PC-9 (cell line): ENCODE results near the gene ATP5PD. TPM values are rescaled to one million over a fixed set of nuclear protein-coding genes. Genes with fewer than 3 reads are reported as not detected.
A peak's percentile ranks its signal among the peaks of the same experiment; 100 is the strongest.

Source experiments
- Bru-seq: library from RNA; stranded (reverse); fragments of 400-500 nt; gene quantifications from one replicate; lab custom pipeline; 2021; lab: Mats Ljungman, UMichigan
- BruChase-seq, 2 experiments: library from RNA; stranded (reverse); fragments of 400-500 nt; gene quantifications; one replicate each; lab custom pipeline; 2021; lab: Mats Ljungman, UMichigan
- BruUV-seq: library from RNA; stranded (reverse); fragments of 400-500 nt; replicated peaks from 2 replicates; lab custom pipeline; 2021; lab: Mats Ljungman, UMichigan
- CTCF ChIA-PET: fragments of 300-600 bp; sonication (Branson Sonifier 250); formaldehyde crosslinking; loops from one replicate; lab custom pipeline; 2022; ENCODE audit warnings: antibody characterized with exemption; lab: Charles Lee
- POLR2A ChIA-PET: fragments of 300-600 bp; sonication (Branson Sonifier 250); formaldehyde crosslinking; loops from one replicate; lab custom pipeline; 2022; ENCODE audit warnings: antibody characterized with exemption; ENCODE audit not compliant: unreplicated experiment; lab: Charles Lee
- DNase-seq, 2 experiments: peaks; one replicate each; pipeline versions ENCODE4 v3.0.0 to v3.0.0-alpha.2; 2015 to 2022; ENCODE audit warnings: mixed read lengths in 1 of 2
- H2AFZ ChIP-seq: fragments of 200-600 bp; sonication (generic); 2 replicates; pipeline ENCODE4 v1.8.1; 2017; ENCODE audit warnings: antibody characterized with exemption
- H3F3A ChIP-seq: fragments of 200-600 bp; sonication (generic); 2 replicates; pipeline ENCODE4 v1.8.1; 2017; ENCODE audit warnings: antibody characterized with exemption, mild to moderate bottlenecking, low read depth; ENCODE audit not compliant: insufficient read depth
- H3K27ac ChIP-seq: fragments of 200-600 bp; sonication (generic); 2 replicates; pipeline ENCODE4 v1.6.1; 2016; ENCODE audit warnings: mixed run types
- H3K27me3 ChIP-seq: fragments of 200-600 bp; sonication (generic); 2 replicates; pipeline ENCODE4 v1.6.1; 2016; ENCODE audit warnings: low read depth, mixed run types; ENCODE audit not compliant: insufficient read depth
- H3K36me3 ChIP-seq: fragments of 200-600 bp; sonication (generic); 2 replicates; pipeline ENCODE4 v1.6.1; 2016; ENCODE audit warnings: low read depth, mixed run types
- H3K4me1 ChIP-seq: fragments of 200-600 bp; sonication (generic); replicated peaks from 2 replicates; pipeline ENCODE4 v1.6.1; 2016; ENCODE audit warnings: mixed run types; ENCODE audit not compliant: insufficient read depth
- H3K4me2 ChIP-seq: fragments of 200-600 bp; sonication (generic); 2 replicates; pipeline ENCODE4 v1.6.1; 2017; ENCODE audit warnings: mixed run types
- H3K4me3 ChIP-seq: fragments of 200-600 bp; sonication (generic); 2 replicates; pipeline ENCODE4 v1.6.1; 2016; ENCODE audit warnings: mixed run types
- H3K79me2 ChIP-seq: fragments of 200-600 bp; sonication (generic); 2 replicates; pipeline ENCODE4 v1.6.1; 2017; ENCODE audit warnings: low read depth, mixed run types
- H3K9me2 ChIP-seq: fragments of 200-600 bp; sonication (generic); 2 replicates; pipeline ENCODE4 v1.8.1; 2017; ENCODE audit warnings: mild to moderate bottlenecking; ENCODE audit not compliant: insufficient read depth
- H3K9me3 ChIP-seq: fragments of 200-600 bp; sonication (generic); 2 replicates; pipeline ENCODE4 v1.8.1; 2016; ENCODE audit warnings: low read depth; ENCODE audit not compliant: insufficient read depth
- H4K20me1 ChIP-seq: fragments of 200-600 bp; sonication (generic); 2 replicates; pipeline ENCODE4 v1.8.1; 2017; ENCODE audit not compliant: insufficient read depth
- CTCF ChIP-seq: fragments of 200-600 bp; sonication (generic); conservative IDR thresholded peaks from 2 replicates; pipeline ENCODE4 v1.6.1; 2017; ENCODE audit warnings: mixed run types, antibody characterized with exemption, mild to moderate bottlenecking, moderate library complexity
- EZH2 ChIP-seq: fragments of 200-600 bp; sonication (generic); IDR thresholded peaks from 2 replicates; pipeline ENCODE4 v1.8.0; 2017; ENCODE audit warnings: antibody characterized with exemption, low read depth
- intact Hi-C: fragments of 100-400 bp; cut with micrococcal nuclease; formaldehyde crosslinking; loops from one replicate; pipeline ENCODE4 v1.10.0; 2022; ENCODE audit not compliant: unreplicated experiment
- long read RNA-seq: library from polyadenylated mRNA; stranded (forward); transcript quantifications from one replicate; pipeline ENCODE4 v2.0.0, GENCODE V29; 2022
- total RNA-seq: library from RNA; stranded (reverse); gene quantifications from 2 replicates; pipeline ENCODE4 v1.2.3, GENCODE V29; 2021

The ATP5PD gene
- 306 and 336 TPM in 2 replicates for total RNA-seq
- percentile 81 among the genes with signal in this experiment for Bru-seq, nascent RNA
- BruChase-seq, experiment 1, labeled RNA remaining after a 2-hour chase = percentile 81 among the genes with signal in this experiment
- percentile 90 among the genes with signal in this experiment for BruChase-seq, experiment 2, labeled RNA remaining after a 6-hour chase
- long read RNA-seq, transcript ATP5PD-201 (6 exons, 603 nt) = major isoform, 342 of 383 reads
- long read RNA-seq, partial matches to known transcripts = 16 of 383 reads
- long read RNA-seq, other reads (novel, unspliced or antisense) = 19 of 383 reads

- ChIA-PET POLR2A (interaction anchor here (0.6 kb wide), 1 partner anchor 72 kb away, joined by 5 read pairs; no protein-coding TSS in a partner anchor), CTCF (interaction anchor here (0.6 to 0.7 kb wide), 4 partner anchors 10 to 127 kb away, joined by 3 to 6 read pairs (median 4); no protein-coding TSS in a partner anchor)
- Histone ChIP-seq H3K9me3 (no peaks in the 10 kb centered on the region), H3K4me2 (peak within 1 kb of the TSS; percentile 94), H4K20me1 (peaks cover 7% of the 10 kb centered on the region; the same call in 1 of the 2 replicates), H3K36me3 (peaks cover 8% of the 10 kb centered on the region; the same call in 1 of the 2 replicates), H3K27me3 (no peaks in the 10 kb centered on the region), H3K27ac (peak within 1 kb of the TSS; percentile 60), H3K4me1 (peaks cover 22% of the 10 kb centered on the region), H3K4me3 (peak within 1 kb of the TSS; percentile 84), H3F3A (peaks cover 26% of the 10 kb centered on the region; the same call in 1 of the 2 replicates), H3K79me2 (peaks cover 45% of the 10 kb centered on the region), H2AFZ (peak within 1 kb of the TSS; percentile 90), H3K9me2 (no peaks in the 10 kb centered on the region)
- no TSS peak for BruUV-seq
- DNase-seq = peak; percentile 89 to 95
- TF ChIP-seq EZH2 = no peak
- no peak; the same call in 1 of the 2 replicates for TF ChIP-seq CTCF
- intact Hi-C loops = loop anchor here (2.0 to 5.0 kb wide), 2 partner anchors 50 to 84 kb away; no protein-coding TSS in a partner anchor
Measured at GRCh38 chr17:75046407-75047289, at the start of gene ATP5PD, which contains the start of gene KCTD2. TSS of gene ATP5PD (minus strand) at chr17:75046969. CDS start at chr17:75042650, 4,319 bp downstream. TSS of gene KCTD2 (plus strand) at chr17:75047225. CDS start at chr17:75047251, 26 bp downstream.

GRCh38 chr17:75096082-75096625 is 49.4 kb upstream of the ATP5PD start:
- BruUV-seq = no TSS peak
- ChIA-PET CTCF (interaction anchor here (0.5 kb wide), 3 partner anchors 19 to 26 kb away, joined by 3 to 6 read pairs (median 5); no protein-coding TSS in a partner anchor), POLR2A (interaction anchor here (0.6 to 0.7 kb wide), 4 partner anchors 8 to 243 kb away, joined by 3 to 5 read pairs (median 4); partner anchors contain the start of genes NUP85 and SLC16A5)
- Histone ChIP-seq H3K9me3 (no peaks in the 10 kb centered on the region), H2AFZ (no peak overlapping the region), H4K20me1 (peaks cover 9% of the 10 kb centered on the region), H3K79me2 (peaks cover 67% of the 10 kb centered on the region), H3K27ac (peak overlapping the region; percentile 89), H3K4me1 (peaks cover 58% of the 10 kb centered on the region), H3F3A (peaks cover 54% of the 10 kb centered on the region), H3K4me2 (peak overlapping the region; percentile 73), H3K9me2 (no peaks in the 10 kb centered on the region), H3K4me3 (no peak overlapping the region; the same call in 1 of the 2 replicates), H3K27me3 (no peaks in the 10 kb centered on the region), H3K36me3 (peaks cover 33% of the 10 kb centered on the region)
- intact Hi-C loops = loop anchor here (1.0 to 2.0 kb wide), 3 partner anchors 13 to 49 kb away; partner anchors contain the start of genes ARMC7, ATP5PD and KCTD2
- TF ChIP-seq CTCF (no peak), EZH2 (no peak)
- peak; percentile 89 to 99 for DNase-seq
